HG03045 (cell line): ENCODE measurements around the gene MFSD6.
"Not testable (repeated sequence)": the region's sequence is repeated elsewhere in the genome, so short reads cannot be mapped to it uniquely, and the experiment has no call there.

ENCODE experiments used
- ATAC-seq: cut with Tn5 transposase; IDR thresholded peaks from one replicate; pipeline ENCODE4 v1.9.1; 2021; ENCODE audit warnings: mild to moderate bottlenecking, moderate library complexity; ENCODE audit not compliant: unreplicated experiment

MFSD6 gene

GRCh38 chr2:190407662-190408537 is at the start of gene MFSD6:
MFSD6 (plus strand) TSS chr2:190408355; CDS start chr2:190436030, 27,675 bp downstream.
- peak; percentile 67 for ATAC-seq

GRCh38 chr2:190358655-190359448 is 49.3 kb upstream of the MFSD6 start:
- not testable (repeated sequence) for ATAC-seq

- ATAC-seq = no peak
Measured at GRCh38 chr2:190360561-190360960, 47.6 kb upstream of the MFSD6 start.

- ATAC-seq = no peak
Measured at GRCh38 chr2:190360965-190361364, 47.2 kb upstream of the MFSD6 start.

GRCh38 chr2:190361572-190361971 is 46.6 kb upstream of the MFSD6 start:
- no peak for ATAC-seq

- ATAC-seq = no peak
Measured at GRCh38 chr2:190362894-190363293, 45.3 kb upstream of the MFSD6 start.

GRCh38 chr2:190365499-190366204 is 42.5 kb upstream of the MFSD6 start:
- ATAC-seq = no peak

GRCh38 chr2:190366248-190366753 is 41.9 kb upstream of the MFSD6 start:
- ATAC-seq = no peak

GRCh38 chr2:190367091-190367490 is 41.1 kb upstream of the MFSD6 start:
- ATAC-seq = no peak

- no peak for ATAC-seq
Measured at GRCh38 chr2:190369635-190370034, 38.5 kb upstream of the MFSD6 start.

- ATAC-seq = no peak
Measured at GRCh38 chr2:190376083-190376482, 32.1 kb upstream of the MFSD6 start.

GRCh38 chr2:190376591-190377245 is 31.4 kb upstream of the MFSD6 start:
- ATAC-seq = no peak

- no peak for ATAC-seq
Measured at GRCh38 chr2:190378880-190379237, 29.3 kb upstream of the MFSD6 start.

- no peak for ATAC-seq
Measured at GRCh38 chr2:190379249-190379964, 28.7 kb upstream of the MFSD6 start.

GRCh38 chr2:190380962-190381412 is 27.2 kb upstream of the MFSD6 start:
- no peak for ATAC-seq

- peak; percentile 78 for ATAC-seq
Measured at GRCh38 chr2:190382851-190383250, 25.3 kb upstream of the MFSD6 start.

- no peak for ATAC-seq
Measured at GRCh38 chr2:190387422-190387821, 20.7 kb upstream of the MFSD6 start.

- ATAC-seq = no peak
Measured at GRCh38 chr2:190396271-190396670, 11.9 kb upstream of the MFSD6 start.

- no peak for ATAC-seq
Measured at GRCh38 chr2:190402986-190403603, 5.1 kb upstream of the MFSD6 start.
